NCI-H526 (cell line): ENCODE data around the gene A4GNT.
"Not testable (repeated sequence)": the region's sequence is repeated elsewhere in the genome, so short reads cannot be mapped to it uniquely, and the experiment has no call there.

Experiments
- DNase-seq, 2 experiments: peaks; one replicate each; lab custom pipeline; 2025; lab: John Stamatoyannopoulos, UW

The A4GNT gene

GRCh38 chr3:138132239-138132638 is at the start of gene A4GNT:
Gene A4GNT, minus strand, starts transcription at chr3:138132390. Its CDS starts 1,134 bp downstream, at chr3:138131256.
- DNase-seq, result no peak

- peak; percentile 20 to 64 for DNase-seq
Measured at GRCh38 chr3:138180375-138181029, 48.3 kb upstream of the A4GNT start.

GRCh38 chr3:138174421-138175131 is 42.4 kb upstream of the A4GNT start, which contains the start of gene DBR1:
Gene DBR1, minus strand, starts transcription at chr3:138174921. Its CDS starts 126 bp downstream, at chr3:138174795.
- DNase-seq, result peak; percentile 87 to 94

GRCh38 chr3:138173769-138174420 is 41.7 kb upstream of the A4GNT start:
- DNase-seq, result peak in 1 of 2 experiments; percentile 71

GRCh38 chr3:138172625-138173024 is 40.4 kb upstream of the A4GNT start:
- peak in 1 of 2 experiments; percentile 3 for DNase-seq

GRCh38 chr3:138165061-138165460 is 32.9 kb upstream of the A4GNT start:
- DNase-seq, result no peak

GRCh38 chr3:138157743-138158142 is 25.6 kb upstream of the A4GNT start:
- DNase-seq, result no peak

- DNase-seq, result no peak
Measured at GRCh38 chr3:138154534-138154933, 22.3 kb upstream of the A4GNT start.

- no peak for DNase-seq
Measured at GRCh38 chr3:138148503-138148902, 16.3 kb upstream of the A4GNT start.

- not testable (repeated sequence) for DNase-seq
Measured at GRCh38 chr3:138142181-138142580, 10.0 kb upstream of the A4GNT start.

- DNase-seq, result no peak
Measured at GRCh38 chr3:138140940-138141339, 8.8 kb upstream of the A4GNT start.

- no peak for DNase-seq
Measured at GRCh38 chr3:138139691-138140090, 7.5 kb upstream of the A4GNT start.

- DNase-seq, result no peak
Measured at GRCh38 chr3:138137861-138138260, 5.7 kb upstream of the A4GNT start.

GRCh38 chr3:138136201-138136600 is 4.0 kb upstream of the A4GNT start:
- DNase-seq, result no peak

GRCh38 chr3:138135833-138136194 is 3.6 kb upstream of the A4GNT start:
- no peak for DNase-seq

- DNase-seq, result no peak
Measured at GRCh38 chr3:138135146-138135832, 3.1 kb upstream of the A4GNT start.

GRCh38 chr3:138127636-138128365 is 4.4 kb downstream of the A4GNT start:
- DNase-seq, result peak in 1 of 2 experiments; percentile 20

- peak in 1 of 2 experiments; percentile 33 for DNase-seq
Measured at GRCh38 chr3:138125548-138126221, 6.5 kb downstream of the A4GNT start.

GRCh38 chr3:138124706-138125355 is 7.4 kb downstream of the A4GNT start:
- DNase-seq, result no peak

GRCh38 chr3:138124188-138124587 is 8.0 kb downstream of the A4GNT start:
- DNase-seq, result no peak

- DNase-seq, result no peak
Measured at GRCh38 chr3:138119423-138119766, 12.8 kb downstream of the A4GNT start.
